HL-60 (cell line): ENCODE results near the gene MAP2K5.
A peak's percentile ranks its signal among the peaks of the same experiment; 100 is the strongest.
"Not testable (repeated sequence)": the region's sequence is repeated elsewhere in the genome, so short reads cannot be mapped to it uniquely, and the experiment has no call there.

ENCODE experiments used
- DNase-seq, 2 experiments: peaks; one replicate each; pipeline ENCODE4 v3.0.0-alpha.2; 2010 to 2020; ENCODE audit warnings: low read depth in 1 of 2, low spot score in 1 of 2
- H3K27ac ChIP-seq: fragments of 250-450 bp; sonication (Bioruptor Pico); replicated peaks from 2 replicates; pipeline ENCODE4 v1.5.1; 2020; ENCODE audit warnings: mild to moderate bottlenecking, moderate library complexity
- H3K27me3 ChIP-seq: fragments of 250-450 bp; sonication (Bioruptor Pico); 2 replicates; pipeline ENCODE4 v1.5.1; 2021; ENCODE audit warnings: mild to moderate bottlenecking, moderate library complexity; ENCODE audit not compliant: insufficient read depth, poor library complexity, severe bottlenecking
- H3K4me3 ChIP-seq: replicated peaks from 2 replicates; pipeline ENCODE4 v1.5.1; 2011; ENCODE audit warnings: mild to moderate bottlenecking, control low read depth, low read length; ENCODE audit not compliant: insufficient read depth
- GABPA ChIP-seq: IDR thresholded peaks from 2 replicates; pipeline ENCODE4 v1.6.1; 2012; ENCODE audit warnings: low read depth
- POLR2AphosphoS5 ChIP-seq: IDR thresholded peaks from 2 replicates; pipeline ENCODE4 v1.6.1; 2012; ENCODE audit warnings: low read depth
- SPI1 ChIP-seq: IDR thresholded peaks from 2 replicates; pipeline ENCODE4 v1.6.1; 2012; ENCODE audit warnings: low read depth, mild to moderate bottlenecking, borderline replicate concordance
- TF ChIP-seq, protein P1 (sequence below): IDR thresholded peaks from one replicate; pipeline ENCODE4 v1.5.1; 2011; ENCODE audit warnings: low read length, control low read depth, inconsistent platforms; ENCODE audit not compliant: insufficient read depth
- TF ChIP-seq, protein P2 (sequence below): IDR thresholded peaks from 2 replicates; pipeline ENCODE4 v1.6.1; 2012; ENCODE audit warnings: low read depth; ENCODE audit not compliant: insufficient replicate concordance

MAP2K5 gene

DNA sequence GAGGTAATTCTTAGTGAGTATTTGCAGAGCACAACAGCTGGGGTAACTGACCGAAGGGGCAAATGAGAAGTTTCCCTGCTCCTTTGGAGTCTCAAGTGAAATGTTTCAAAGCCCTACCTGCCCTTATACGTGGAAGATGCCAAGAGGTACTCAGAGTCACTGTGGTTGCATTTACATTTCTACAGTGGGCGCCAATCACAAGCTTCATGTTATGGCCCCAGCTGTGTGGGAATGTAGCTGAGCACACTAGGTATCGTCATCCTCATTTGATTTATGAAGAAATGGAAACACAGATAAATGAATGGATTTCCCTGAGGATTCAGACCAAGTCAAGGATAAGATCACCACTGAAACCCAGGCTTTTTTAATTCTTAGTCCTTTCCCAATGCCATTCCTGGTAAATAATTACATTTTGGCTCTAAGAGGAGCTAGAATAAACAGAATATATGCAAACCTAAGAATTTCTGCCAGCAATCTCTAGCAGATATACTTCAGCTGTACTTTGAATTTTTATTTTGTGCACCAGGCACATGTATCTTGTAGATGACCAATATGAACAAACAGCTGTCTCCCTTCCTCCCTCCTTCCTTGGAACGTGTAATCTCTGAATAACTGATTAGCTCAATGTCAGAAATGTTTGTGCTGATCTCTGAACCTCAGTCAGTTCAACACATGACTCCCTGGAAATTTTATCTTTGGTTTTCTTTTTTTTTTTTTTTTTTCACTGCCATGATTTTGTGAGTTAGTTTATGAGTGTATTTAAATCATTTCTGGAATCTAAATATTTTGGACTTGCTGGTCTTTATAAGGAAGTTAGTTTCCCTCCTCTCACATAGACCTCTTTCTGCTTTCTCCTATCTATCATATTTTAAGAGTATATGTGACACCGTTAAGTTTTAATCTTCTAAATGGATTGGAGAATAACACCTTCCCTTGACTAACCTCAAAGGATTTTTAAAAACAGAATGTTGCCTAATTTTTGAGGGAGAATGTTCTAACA, 69.2 kb downstream of the MAP2K5 start:
- no peak for DNase-seq
- TF ChIP-seq, protein P1, sequence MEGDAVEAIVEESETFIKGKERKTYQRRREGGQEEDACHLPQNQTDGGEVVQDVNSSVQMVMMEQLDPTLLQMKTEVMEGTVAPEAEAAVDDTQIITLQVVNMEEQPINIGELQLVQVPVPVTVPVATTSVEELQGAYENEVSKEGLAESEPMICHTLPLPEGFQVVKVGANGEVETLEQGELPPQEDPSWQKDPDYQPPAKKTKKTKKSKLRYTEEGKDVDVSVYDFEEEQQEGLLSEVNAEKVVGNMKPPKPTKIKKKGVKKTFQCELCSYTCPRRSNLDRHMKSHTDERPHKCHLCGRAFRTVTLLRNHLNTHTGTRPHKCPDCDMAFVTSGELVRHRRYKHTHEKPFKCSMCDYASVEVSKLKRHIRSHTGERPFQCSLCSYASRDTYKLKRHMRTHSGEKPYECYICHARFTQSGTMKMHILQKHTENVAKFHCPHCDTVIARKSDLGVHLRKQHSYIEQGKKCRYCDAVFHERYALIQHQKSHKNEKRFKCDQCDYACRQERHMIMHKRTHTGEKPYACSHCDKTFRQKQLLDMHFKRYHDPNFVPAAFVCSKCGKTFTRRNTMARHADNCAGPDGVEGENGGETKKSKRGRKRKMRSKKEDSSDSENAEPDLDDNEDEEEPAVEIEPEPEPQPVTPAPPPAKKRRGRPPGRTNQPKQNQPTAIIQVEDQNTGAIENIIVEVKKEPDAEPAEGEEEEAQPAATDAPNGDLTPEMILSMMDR = no peak
- TF ChIP-seq, protein P2, sequence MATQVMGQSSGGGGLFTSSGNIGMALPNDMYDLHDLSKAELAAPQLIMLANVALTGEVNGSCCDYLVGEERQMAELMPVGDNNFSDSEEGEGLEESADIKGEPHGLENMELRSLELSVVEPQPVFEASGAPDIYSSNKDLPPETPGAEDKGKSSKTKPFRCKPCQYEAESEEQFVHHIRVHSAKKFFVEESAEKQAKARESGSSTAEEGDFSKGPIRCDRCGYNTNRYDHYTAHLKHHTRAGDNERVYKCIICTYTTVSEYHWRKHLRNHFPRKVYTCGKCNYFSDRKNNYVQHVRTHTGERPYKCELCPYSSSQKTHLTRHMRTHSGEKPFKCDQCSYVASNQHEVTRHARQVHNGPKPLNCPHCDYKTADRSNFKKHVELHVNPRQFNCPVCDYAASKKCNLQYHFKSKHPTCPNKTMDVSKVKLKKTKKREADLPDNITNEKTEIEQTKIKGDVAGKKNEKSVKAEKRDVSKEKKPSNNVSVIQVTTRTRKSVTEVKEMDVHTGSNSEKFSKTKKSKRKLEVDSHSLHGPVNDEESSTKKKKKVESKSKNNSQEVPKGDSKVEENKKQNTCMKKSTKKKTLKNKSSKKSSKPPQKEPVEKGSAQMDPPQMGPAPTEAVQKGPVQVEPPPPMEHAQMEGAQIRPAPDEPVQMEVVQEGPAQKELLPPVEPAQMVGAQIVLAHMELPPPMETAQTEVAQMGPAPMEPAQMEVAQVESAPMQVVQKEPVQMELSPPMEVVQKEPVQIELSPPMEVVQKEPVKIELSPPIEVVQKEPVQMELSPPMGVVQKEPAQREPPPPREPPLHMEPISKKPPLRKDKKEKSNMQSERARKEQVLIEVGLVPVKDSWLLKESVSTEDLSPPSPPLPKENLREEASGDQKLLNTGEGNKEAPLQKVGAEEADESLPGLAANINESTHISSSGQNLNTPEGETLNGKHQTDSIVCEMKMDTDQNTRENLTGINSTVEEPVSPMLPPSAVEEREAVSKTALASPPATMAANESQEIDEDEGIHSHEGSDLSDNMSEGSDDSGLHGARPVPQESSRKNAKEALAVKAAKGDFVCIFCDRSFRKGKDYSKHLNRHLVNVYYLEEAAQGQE = no peak
- TF ChIP-seq POLR2AphosphoS5 (no peak), SPI1 (no peak), GABPA (no peak)
- Histone ChIP-seq H3K4me3 (no peak overlapping the region), H3K27ac (no peak overlapping the region), H3K27me3 (no peaks in the 10 kb centered on the region)

DNA sequence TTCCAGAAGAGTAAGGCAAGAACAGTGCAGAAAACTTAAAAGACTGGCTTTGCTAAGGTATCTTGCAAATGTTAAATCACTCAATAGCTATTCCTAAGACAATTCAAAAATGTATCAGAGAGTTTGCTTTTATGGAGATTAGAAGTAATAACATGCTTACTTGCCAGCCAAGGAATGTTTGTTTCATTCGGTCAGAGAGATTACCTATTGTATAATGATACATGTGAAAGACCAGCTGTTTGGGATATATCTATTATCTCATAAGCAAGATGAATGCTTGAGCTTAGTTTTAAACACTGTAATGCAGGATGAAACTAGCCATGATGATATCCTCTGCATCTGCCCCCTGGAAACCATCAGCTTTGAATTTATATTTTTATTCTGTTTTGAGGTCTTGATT, 70.7 kb downstream of the MAP2K5 start:
- H3K4me3 ChIP-seq = no peak overlapping the region
- H3K27me3 ChIP-seq = no peaks in the 10 kb centered on the region
- TF ChIP-seq, protein P1 = no peak
- TF ChIP-seq, protein P2 = no peak
- TF ChIP-seq POLR2AphosphoS5 = no peak
- H3K27ac ChIP-seq = no peak overlapping the region
- DNase-seq = no peak

DNA sequence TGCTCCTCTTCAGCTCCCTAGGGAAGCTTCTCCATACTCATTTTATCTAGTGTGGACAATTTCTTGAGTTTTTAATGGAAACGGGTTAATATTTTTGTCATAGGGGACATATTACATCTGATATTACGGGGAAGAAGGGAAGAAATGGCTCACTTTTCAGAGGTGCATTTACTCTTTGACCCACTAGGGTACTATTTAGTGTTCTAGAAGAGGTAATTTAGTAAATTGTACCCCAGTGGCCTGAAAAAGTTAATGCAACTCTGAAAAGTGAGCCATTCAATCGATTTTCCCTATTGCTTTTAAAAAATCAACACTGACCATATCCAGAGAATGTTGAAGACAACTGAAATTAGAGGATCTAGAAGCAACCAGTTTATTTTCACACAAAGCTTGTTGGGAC, 71.2 kb downstream of the MAP2K5 start:
- no peak overlapping the region for H3K4me3 ChIP-seq

DNA sequence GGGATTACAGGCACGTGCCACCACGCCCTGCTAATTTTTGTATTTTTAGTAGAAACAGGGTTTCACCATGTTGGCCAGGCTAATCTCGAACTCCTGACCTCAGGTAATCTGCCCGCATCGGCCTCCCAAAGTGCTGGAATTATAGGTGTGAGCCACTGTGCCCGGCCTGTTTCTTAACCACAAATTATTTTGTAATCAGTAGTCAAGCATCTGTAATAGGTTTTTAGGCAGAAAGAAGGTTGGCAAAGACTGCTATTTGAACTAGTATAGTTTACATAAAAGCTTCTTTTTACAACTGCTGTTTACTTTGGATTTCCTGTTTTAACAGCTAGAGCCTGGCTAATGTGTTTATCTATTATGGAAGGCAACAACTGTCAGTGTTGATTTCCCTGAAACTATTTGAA, 72.6 kb downstream of the MAP2K5 start:
- H3K27ac ChIP-seq, H3K27me3 ChIP-seq, H3K4me3 ChIP-seq, DNase-seq: not testable (repeated sequence)

More for the DNA sequence above, 71.2 kb downstream of the MAP2K5 start:
- Histone ChIP-seq H3K27me3 (no peaks in the 10 kb centered on the region), H3K27ac (no peak overlapping the region)
- no peak for TF ChIP-seq SPI1
- no peak for TF ChIP-seq POLR2AphosphoS5
- TF ChIP-seq, protein P1 = no peak
- TF ChIP-seq, protein P2 = no peak
- no peak for TF ChIP-seq GABPA
- peak in 1 of 2 experiments; percentile 8 for DNase-seq
